ENCODE data around the gene MROH7.

The MROH7 gene

DNA sequence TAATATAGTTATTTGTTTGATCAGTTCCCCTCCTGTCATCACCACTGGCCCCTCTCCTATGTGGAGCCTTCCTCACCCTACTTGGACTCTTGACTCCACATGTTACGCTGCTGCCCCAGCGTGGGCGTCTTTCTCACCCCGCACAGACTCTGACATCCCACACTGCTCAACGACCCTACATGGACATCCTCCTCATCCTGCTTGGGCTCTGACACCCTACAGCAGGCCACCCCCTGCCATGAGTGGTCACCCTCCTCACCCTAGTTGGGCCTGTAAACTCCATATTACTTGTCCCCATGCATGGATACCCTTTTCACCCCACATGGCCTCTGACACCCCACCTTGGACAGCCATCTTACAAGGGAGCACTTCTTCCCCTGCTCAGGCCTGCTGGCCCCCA lies 95.1 kb downstream of the MROH7 start:
- TF ChIP-seq, protein P1, sequence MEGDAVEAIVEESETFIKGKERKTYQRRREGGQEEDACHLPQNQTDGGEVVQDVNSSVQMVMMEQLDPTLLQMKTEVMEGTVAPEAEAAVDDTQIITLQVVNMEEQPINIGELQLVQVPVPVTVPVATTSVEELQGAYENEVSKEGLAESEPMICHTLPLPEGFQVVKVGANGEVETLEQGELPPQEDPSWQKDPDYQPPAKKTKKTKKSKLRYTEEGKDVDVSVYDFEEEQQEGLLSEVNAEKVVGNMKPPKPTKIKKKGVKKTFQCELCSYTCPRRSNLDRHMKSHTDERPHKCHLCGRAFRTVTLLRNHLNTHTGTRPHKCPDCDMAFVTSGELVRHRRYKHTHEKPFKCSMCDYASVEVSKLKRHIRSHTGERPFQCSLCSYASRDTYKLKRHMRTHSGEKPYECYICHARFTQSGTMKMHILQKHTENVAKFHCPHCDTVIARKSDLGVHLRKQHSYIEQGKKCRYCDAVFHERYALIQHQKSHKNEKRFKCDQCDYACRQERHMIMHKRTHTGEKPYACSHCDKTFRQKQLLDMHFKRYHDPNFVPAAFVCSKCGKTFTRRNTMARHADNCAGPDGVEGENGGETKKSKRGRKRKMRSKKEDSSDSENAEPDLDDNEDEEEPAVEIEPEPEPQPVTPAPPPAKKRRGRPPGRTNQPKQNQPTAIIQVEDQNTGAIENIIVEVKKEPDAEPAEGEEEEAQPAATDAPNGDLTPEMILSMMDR (IDR thresholded peaks at IDR 0.05; ENCODE audit: borderline replicate concordance, control extremely low read depth, extremely low read depth, insufficient read depth, missing control alignments): no peak
- in situ Hi-C loops (cut with MboI; ENCODE audit: low sequenced_read_pairs, unreplicated experiment): no loop called here
- no peak for DNase-seq (ENCODE audit: low spot score)

DNA sequence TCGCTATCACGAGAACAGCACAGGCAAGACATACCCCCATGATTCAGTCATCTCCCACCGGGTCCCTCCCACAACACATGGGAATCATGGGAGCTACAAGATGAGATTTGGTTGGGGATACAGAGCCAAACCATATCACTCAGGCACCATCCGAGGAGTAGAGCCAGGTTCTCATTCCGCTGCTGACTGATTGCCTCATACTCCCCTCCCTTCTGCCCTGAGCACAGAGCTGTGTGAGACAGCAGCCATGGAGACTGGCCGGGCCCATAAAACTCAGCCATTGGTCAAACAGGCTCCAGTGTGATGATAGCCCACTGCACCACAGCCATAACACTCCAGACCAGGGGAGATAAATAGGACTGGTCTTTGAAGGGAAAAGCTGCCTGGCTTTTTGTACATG lies 96.7 kb downstream of the MROH7 start:
- DNase-seq (ENCODE audit: low spot score): no peak
- TF ChIP-seq, protein P1 (IDR thresholded peaks at IDR 0.05; ENCODE audit: borderline replicate concordance, control extremely low read depth, extremely low read depth, insufficient read depth, missing control alignments): no peak
- in situ Hi-C loops (cut with MboI; ENCODE audit: low sequenced_read_pairs, unreplicated experiment): no loop called here

DNA sequence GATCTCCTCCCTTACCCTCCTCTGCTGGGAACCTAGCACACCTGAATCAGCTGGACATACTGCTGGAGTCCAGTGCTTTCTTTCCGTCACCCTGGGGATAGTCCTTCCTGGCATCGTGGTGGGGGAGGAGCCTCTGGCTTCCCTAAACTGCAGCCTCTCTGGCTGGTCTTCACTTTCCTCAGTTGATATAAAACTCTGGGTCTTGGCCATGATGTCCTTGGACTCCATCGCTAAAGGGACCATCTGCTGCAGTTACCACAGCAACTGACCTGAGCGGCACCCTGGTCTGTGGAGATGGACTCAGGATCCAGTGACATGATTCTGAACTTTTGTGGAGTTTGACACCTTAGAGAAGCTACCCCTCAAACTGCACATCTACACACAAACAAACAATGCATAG lies 99.9 kb downstream of the MROH7 start:
- TF ChIP-seq, protein P1 (IDR thresholded peaks at IDR 0.05; ENCODE audit: borderline replicate concordance, control extremely low read depth, extremely low read depth, insufficient read depth, missing control alignments): no peak
- no peak for DNase-seq (ENCODE audit: low spot score)
- in situ Hi-C loops (cut with MboI; ENCODE audit: low sequenced_read_pairs, unreplicated experiment): no loop called here

DNA sequence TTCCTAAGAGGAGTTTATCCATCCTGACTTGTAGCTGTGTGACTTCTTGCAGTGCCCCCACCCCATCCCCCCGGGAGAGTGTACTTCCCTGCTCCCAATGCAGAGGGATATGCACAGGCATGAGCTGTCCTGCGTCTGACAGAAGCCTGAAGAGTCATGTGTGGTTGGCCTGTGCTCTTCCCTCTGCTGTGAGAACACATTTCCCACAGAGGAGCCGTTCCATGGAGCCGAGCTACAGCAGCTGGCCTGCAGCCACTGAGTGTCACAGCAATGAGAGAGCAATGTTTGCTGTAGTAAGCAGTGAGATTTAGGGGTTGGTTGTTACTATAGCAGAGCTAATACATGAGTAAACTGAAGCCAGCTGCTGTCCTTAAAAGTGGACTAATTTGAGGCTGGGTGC lies 100.7 kb downstream of the MROH7 start:
- no peak for DNase-seq (ENCODE audit: low spot score)
- in situ Hi-C loops (cut with MboI; ENCODE audit: low sequenced_read_pairs, unreplicated experiment): no loop called here
- TF ChIP-seq, protein P1 (IDR thresholded peaks at IDR 0.05; ENCODE audit: borderline replicate concordance, control extremely low read depth, extremely low read depth, insufficient read depth, missing control alignments): no peak

DNA sequence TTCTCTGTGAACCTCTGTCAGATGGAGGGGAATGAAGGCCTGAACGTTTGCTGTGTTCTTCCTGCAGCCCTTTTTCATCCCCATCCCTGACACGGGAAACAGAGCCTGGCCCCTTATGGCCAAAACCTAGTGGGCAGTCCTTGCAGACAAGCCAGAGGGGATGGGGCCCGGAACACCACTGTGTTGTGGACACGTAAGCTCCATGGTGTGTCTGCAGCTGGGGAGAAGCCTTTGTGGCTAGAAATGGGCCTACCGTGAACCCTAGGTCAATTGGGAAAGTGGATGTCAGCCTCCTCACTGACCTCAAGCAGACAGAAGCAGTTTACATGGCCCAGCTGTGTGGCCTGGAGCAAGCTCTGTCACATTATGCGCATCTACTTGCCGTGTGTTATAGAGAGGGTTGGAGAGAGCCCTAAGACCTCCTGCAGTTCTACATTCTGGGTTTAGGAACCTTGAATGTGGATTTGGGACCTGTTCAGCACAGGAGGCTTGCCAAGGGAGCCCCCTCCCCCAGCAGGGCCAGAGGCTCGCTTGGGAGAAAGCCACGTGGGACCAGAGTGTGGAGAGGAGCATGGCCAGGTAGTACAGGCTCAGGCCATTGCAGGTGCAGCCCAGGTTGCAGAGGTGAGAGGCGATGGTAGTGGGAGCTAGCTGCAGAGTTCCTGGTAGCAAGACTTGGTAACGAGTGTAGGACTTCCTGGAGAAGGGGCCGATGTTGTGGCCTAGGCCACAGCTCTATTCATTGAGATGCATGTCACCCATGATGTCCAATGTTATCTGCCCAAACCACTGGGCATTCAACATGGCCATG lies 102.0 kb downstream of the MROH7 start:
- no peak for DNase-seq (ENCODE audit: low spot score)
- TF ChIP-seq, protein P1 (IDR thresholded peaks at IDR 0.05; ENCODE audit: borderline replicate concordance, control extremely low read depth, extremely low read depth, insufficient read depth, missing control alignments): no peak
- in situ Hi-C loops (cut with MboI; ENCODE audit: low sequenced_read_pairs, unreplicated experiment): no loop called here

DNA sequence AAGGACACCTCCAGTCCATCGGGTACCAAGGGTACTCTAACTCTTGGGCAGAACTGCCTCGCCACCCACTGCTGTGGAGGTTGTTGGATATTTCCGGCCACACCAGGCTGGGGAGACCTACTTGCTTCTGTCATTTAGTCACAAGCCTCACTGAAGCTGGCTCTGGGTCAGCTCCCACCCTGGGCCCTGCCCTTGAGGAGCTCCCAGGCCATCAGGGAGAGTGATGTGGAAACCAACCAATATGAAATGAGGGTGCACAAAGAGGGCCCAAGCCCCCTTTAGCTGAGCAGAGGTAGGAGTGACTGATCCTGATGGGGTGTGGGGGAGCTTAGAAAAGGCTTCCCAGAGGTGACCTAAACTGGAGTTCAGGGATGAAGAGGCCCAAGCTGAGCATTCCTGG lies 103.1 kb downstream of the MROH7 start:
- in situ Hi-C loops (cut with MboI; ENCODE audit: low sequenced_read_pairs, unreplicated experiment): no loop called here
- TF ChIP-seq, protein P1 (IDR thresholded peaks at IDR 0.05; ENCODE audit: borderline replicate concordance, control extremely low read depth, extremely low read depth, insufficient read depth, missing control alignments): no peak
- no peak for DNase-seq (ENCODE audit: low spot score)
